CD14-positive monocyte (primary cell): ENCODE results near the gene MGAT5. TPM values are rescaled to one million over a fixed set of nuclear protein-coding genes. Genes with fewer than 3 reads are reported as not detected.
A peak's percentile ranks its signal among the peaks of the same experiment; 100 is the strongest.

Experiments
- DNase-seq, 3 donors: peaks; one replicate each; pipeline ENCODE4 v3.0.0-alpha.2; 2011 to 2022
- H2AFZ ChIP-seq: 2 replicates; pipeline ENCODE4 v1.6.0; 2012; ENCODE audit warnings: mild to moderate bottlenecking, low read depth, low read length, inconsistent platforms; ENCODE audit not compliant: insufficient read depth, poor library complexity, severe bottlenecking
- H3K27ac ChIP-seq, 2 donors: 1 replicate in 1 of 2; 2 replicates in 1 of 2; pipeline ENCODE4 v1.5.1; 2012 to 2013; ENCODE audit warnings: low read length in 2 of 2, control low read depth in 1 of 2, inconsistent platforms in 1 of 2, low read depth in 1 of 2, mild to moderate bottlenecking in 1 of 2
- H3K27me3 ChIP-seq, 2 donors: one replicate each; pipeline versions ENCODE4 v1.6.0 to v1.6.1; 2011 to 2013; ENCODE audit warnings: low read length in 2 of 2; ENCODE audit not compliant: control insufficient read depth in 2 of 2, insufficient read depth in 2 of 2
- H3K36me3 ChIP-seq, 2 donors: replicated peaks in 1 of 2; 1 replicate in 1 of 2; 2 replicates in 1 of 2; pipeline versions ENCODE4 v1.5.1 to v1.6.1; 2012 to 2013; ENCODE audit warnings: low read length in 2 of 2, control low read depth in 1 of 2, inconsistent platforms in 1 of 2, mild to moderate bottlenecking in 1 of 2; ENCODE audit not compliant: insufficient read depth in 2 of 2, control insufficient read depth in 1 of 2
- H3K4me1 ChIP-seq, 2 donors: 1 replicate in 1 of 2; 2 replicates in 1 of 2; pipeline versions ENCODE4 v1.5.1 to v1.6.1; 2012 to 2013; ENCODE audit warnings: low read length in 2 of 2, control low read depth in 1 of 2, inconsistent platforms in 1 of 2, mild to moderate bottlenecking in 1 of 2, moderate library complexity in 1 of 2; ENCODE audit not compliant: insufficient read depth in 2 of 2, control insufficient read depth in 1 of 2
- H3K4me2 ChIP-seq: replicated peaks from 2 replicates; pipeline ENCODE3; 2012; ENCODE audit warnings: low read length, moderate library complexity, mild to moderate bottlenecking; ENCODE audit not compliant: poor library complexity, severe bottlenecking; ENCODE audit errors: extremely low read depth
- H3K4me3 ChIP-seq, 3 experiments: fragments of 200-600 bp in 1 of 3; sonication (generic) in 1 of 3; replicated peaks in 1 of 3; 1 replicate in 2 of 3; 2 replicates in 1 of 3; pipeline ENCODE4 v1.5.1; 2011 to 2013; ENCODE audit warnings: low read length in 3 of 3, mild to moderate bottlenecking in 3 of 3, control low read depth in 2 of 3, low read depth in 2 of 3, inconsistent platforms in 1 of 3, moderate library complexity in 1 of 3
- H3K79me2 ChIP-seq: 2 replicates; pipeline ENCODE4 v1.6.0; 2012; ENCODE audit warnings: mild to moderate bottlenecking, control low read depth, inconsistent platforms, low read length, moderate library complexity; ENCODE audit not compliant: insufficient read depth
- H3K9ac ChIP-seq: 2 replicates; pipeline ENCODE4 v1.6.0; 2017; ENCODE audit warnings: low read length, mild to moderate bottlenecking; ENCODE audit not compliant: insufficient read depth, poor library complexity, severe bottlenecking
- H3K9me3 ChIP-seq, 2 donors: replicated peaks in 1 of 2; 1 replicate in 1 of 2; 2 replicates in 1 of 2; pipeline versions ENCODE4 v1.5.1 to v1.6.1; 2012 to 2013; ENCODE audit warnings: low read length in 2 of 2, control low read depth in 1 of 2; ENCODE audit not compliant: control insufficient read depth in 1 of 2, insufficient read depth in 1 of 2
- H4K20me1 ChIP-seq: 2 replicates; pipeline ENCODE4 v1.6.0; 2012; ENCODE audit warnings: mild to moderate bottlenecking, low read length, control low read depth, moderate library complexity; ENCODE audit not compliant: insufficient read depth
- H3K27ac Mint-ChIP-seq, 7 donors: one replicate each; pipeline ENCODE4 v1.8.0; 2020; ENCODE audit warnings: mild to moderate bottlenecking in 7 of 7, mixed read lengths in 7 of 7, moderate library complexity in 6 of 7, inconsistent platforms in 2 of 7
- H3K27me3 Mint-ChIP-seq, 3 donors: one replicate each; pipeline ENCODE4 v1.8.0; 2021 to 2022; ENCODE audit warnings: low read depth in 3 of 3, mild to moderate bottlenecking in 3 of 3, mixed read lengths in 3 of 3, moderate library complexity in 3 of 3, inconsistent platforms in 1 of 3
- H3K36me3 Mint-ChIP-seq, 2 donors: one replicate each; pipeline ENCODE4 v1.8.0; 2020; ENCODE audit warnings: mixed read lengths in 2 of 2, inconsistent platforms in 1 of 2, mild to moderate bottlenecking in 1 of 2
- H3K4me1 Mint-ChIP-seq: one replicate; pipeline ENCODE4 v1.8.0; 2020; ENCODE audit warnings: mild to moderate bottlenecking, mixed read lengths
- H3K4me3 Mint-ChIP-seq, 2 donors: one replicate each; pipeline ENCODE4 v1.8.0; 2020; ENCODE audit warnings: mild to moderate bottlenecking in 2 of 2, mixed read lengths in 2 of 2, moderate library complexity in 1 of 2
- H3K9me3 Mint-ChIP-seq, 7 donors: one replicate each; pipeline ENCODE4 v1.8.0; 2020 to 2022; ENCODE audit warnings: mixed read lengths in 7 of 7, mild to moderate bottlenecking in 6 of 7, moderate library complexity in 6 of 7, inconsistent platforms in 2 of 7
- WGBS: methylation state at CpG from one replicate; pipeline ENCODE4 v1.1.5; 2013; ENCODE audit warnings: missing lambda C conversion rate; ENCODE audit not compliant: insufficient coverage; 5-methylcytosine and 5-hydroxymethylcytosine counted together
- intact Hi-C, 2 donors: fragments of 100-400 bp; cut with micrococcal nuclease; formaldehyde crosslinking; loops; one replicate each; pipeline versions ENCODE4 v1.15.0 to v1.15.1; 2023
- polyA plus RNA-seq, 3 donors: library from polyadenylated mRNA; depleted of rRNA in 1 of 3; unstranded in 2 of 3; stranded (reverse) in 1 of 3; fragments of 300-500 nt in 2 of 3; fragments of >200 nt in 1 of 3; fragmentation: Illumina TruSeq in 2 of 3; gene quantifications; 1 replicate in 2 of 3; 2 replicates in 1 of 3; pipeline ENCODE4 v1.2.3, GENCODE V29; 2012 to 2021
- TF ChIP-seq, protein P1 (sequence below): fragments of 200-600 bp; IDR thresholded peaks from one replicate; pipeline ENCODE4 v1.8.0; 2022; ENCODE audit warnings: antibody characterized with exemption, mild to moderate bottlenecking

Gene MGAT5
- polyA plus RNA-seq, 3 donors, result 1.9 to 6.6 (median 2.4) TPM

DNA sequence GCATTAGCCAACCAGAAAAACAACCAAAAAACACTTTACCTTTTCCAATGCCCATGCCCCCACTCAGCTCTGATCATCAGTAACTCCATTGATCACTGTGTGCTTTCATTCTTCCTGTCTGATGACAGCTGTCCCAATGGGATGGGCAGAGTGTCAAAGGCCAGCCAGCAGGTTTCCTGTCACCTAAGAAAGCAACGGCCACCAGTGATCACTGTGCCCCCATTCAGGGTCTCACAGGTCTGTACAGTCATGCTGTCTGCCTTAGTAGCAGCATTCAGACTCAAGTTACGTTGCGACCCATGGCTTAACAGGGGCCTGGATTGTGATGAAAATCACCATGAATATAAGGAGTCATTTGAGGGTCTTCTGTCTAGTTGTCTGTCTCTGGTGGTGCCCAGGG, 184.5 kb downstream of the MGAT5 start:
- Histone ChIP-seq H3K4me2 (no peak overlapping the region), H3K9ac (no peak overlapping the region), H4K20me1 (no peaks in the 10 kb centered on the region), H2AFZ (no peak overlapping the region), H3K9me3 (no peaks in the 10 kb centered on the region), H3K27ac (no peak overlapping the region), H3K36me3 (peaks cover 3 to 78% of the 10 kb centered on the region in 2 donors), H3K4me3 (no peak overlapping the region), H3K4me1 (no peaks in the 10 kb centered on the region), H3K27me3 (no peaks in the 10 kb centered on the region), H3K79me2 (no peaks in the 10 kb centered on the region)
- H3K9me3 Mint-ChIP-seq, result no peaks in the 10 kb centered on the region
- DNase-seq, result no peak
- intact Hi-C loops, result no loop called here
- H3K4me3 Mint-ChIP-seq, result no peak overlapping the region
- H3K36me3 Mint-ChIP-seq, result peaks cover 65 to 66% of the 10 kb centered on the region in 2 donors
- no peaks in the 10 kb centered on the region for H3K4me1 Mint-ChIP-seq
- H3K27me3 Mint-ChIP-seq, result no peaks in the 10 kb centered on the region
- TF ChIP-seq, protein P1, sequence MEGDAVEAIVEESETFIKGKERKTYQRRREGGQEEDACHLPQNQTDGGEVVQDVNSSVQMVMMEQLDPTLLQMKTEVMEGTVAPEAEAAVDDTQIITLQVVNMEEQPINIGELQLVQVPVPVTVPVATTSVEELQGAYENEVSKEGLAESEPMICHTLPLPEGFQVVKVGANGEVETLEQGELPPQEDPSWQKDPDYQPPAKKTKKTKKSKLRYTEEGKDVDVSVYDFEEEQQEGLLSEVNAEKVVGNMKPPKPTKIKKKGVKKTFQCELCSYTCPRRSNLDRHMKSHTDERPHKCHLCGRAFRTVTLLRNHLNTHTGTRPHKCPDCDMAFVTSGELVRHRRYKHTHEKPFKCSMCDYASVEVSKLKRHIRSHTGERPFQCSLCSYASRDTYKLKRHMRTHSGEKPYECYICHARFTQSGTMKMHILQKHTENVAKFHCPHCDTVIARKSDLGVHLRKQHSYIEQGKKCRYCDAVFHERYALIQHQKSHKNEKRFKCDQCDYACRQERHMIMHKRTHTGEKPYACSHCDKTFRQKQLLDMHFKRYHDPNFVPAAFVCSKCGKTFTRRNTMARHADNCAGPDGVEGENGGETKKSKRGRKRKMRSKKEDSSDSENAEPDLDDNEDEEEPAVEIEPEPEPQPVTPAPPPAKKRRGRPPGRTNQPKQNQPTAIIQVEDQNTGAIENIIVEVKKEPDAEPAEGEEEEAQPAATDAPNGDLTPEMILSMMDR, result no peak
- H3K27ac Mint-ChIP-seq, result no peak overlapping the region
- WGBS, result 89% methylated on average over 1 of the region's 3 CpGs

DNA sequence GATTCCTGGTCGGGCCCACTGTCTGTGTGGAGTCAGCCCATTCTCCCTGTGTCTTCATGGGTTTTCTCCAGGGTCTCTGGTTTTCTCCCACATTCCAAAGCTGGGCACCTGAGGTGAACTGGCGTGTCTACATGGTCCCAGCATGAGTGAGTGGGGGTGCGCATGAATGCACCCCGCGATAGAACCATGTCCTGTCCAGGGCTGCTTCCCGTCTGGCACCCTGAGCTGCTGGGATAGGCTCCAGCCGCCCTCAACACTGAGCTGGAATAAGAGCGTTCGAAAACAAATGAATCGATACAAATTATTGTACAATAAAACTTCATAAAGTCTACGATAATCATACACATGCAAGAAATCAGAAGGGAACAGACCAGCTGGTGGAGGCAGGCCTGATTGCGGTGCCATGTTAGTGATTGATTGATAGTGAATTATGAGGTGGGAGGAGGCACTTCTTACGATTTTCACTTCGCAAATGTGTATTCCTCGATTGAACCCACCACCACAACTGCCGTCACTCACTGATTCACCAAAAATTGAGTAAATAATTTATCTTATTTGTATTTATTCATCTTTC, 186.6 kb downstream of the MGAT5 start:
- H2AFZ ChIP-seq, result no peak overlapping the region
- no peak for DNase-seq
- TF ChIP-seq, protein P1, result no peak
- Mint-ChIP-seq H3K36me3 (peaks cover 59 to 68% of the 10 kb centered on the region in 2 donors), H3K9me3 (no peaks in the 10 kb centered on the region), H3K27me3 (no peaks in the 10 kb centered on the region), H3K4me3 (no peak overlapping the region), H3K4me1 (no peaks in the 10 kb centered on the region), H3K27ac (peak overlapping the region in 1 of 7 donors; percentile 54)
- intact Hi-C loops, result no loop called here
- H3K79me2 ChIP-seq, result no peaks in the 10 kb centered on the region
- H3K9me3 ChIP-seq, result no peaks in the 10 kb centered on the region
- no peaks in the 10 kb centered on the region for H3K27me3 ChIP-seq
- peaks cover 4 to 78% of the 10 kb centered on the region in 2 donors for H3K36me3 ChIP-seq
- no peak overlapping the region for H3K27ac ChIP-seq
- H3K4me3 ChIP-seq, result no peak overlapping the region
- H3K9ac ChIP-seq, result no peak overlapping the region
- no peak overlapping the region for H3K4me2 ChIP-seq
- no peaks in the 10 kb centered on the region for H3K4me1 ChIP-seq
- H4K20me1 ChIP-seq, result no peaks in the 10 kb centered on the region
- 100% methylated on average over 6 of the region's 16 CpGs for WGBS
